ENCODE data around the gene BMPR1A.

GRCh38 chr10:86715156-86715795 is 41.1 kb upstream of the BMPR1A start:
- TF ChIP-seq CTCF (IDR thresholded peaks at IDR 0.05) = no peak
- TF ChIP-seq POLR2A (IDR thresholded peaks at IDR 0.05) = no peak

Data from lower leg skin (tissue), 3 donors.